Liver (tissue), 9 donors: ENCODE measurements around the gene SYNDIG1. TPM values are rescaled to one million over a fixed set of nuclear protein-coding genes. Genes with fewer than 3 reads are reported as not detected.

ENCODE experiments used
- DNase-seq: peaks from one replicate; pipeline ENCODE4 v3.0.0-alpha.2; 2017; ENCODE audit warnings: low spot score
- H3K27ac ChIP-seq, 2 donors: one replicate each; pipeline ENCODE4 v1.7.0; 2013; ENCODE audit warnings: inconsistent platforms in 2 of 2, low read length in 2 of 2, control low read depth in 1 of 2, low read depth in 1 of 2, mild to moderate bottlenecking in 1 of 2
- H3K27me3 ChIP-seq, 4 donors: one replicate each; pipeline versions ENCODE4 v1.6.1 to v1.7.0; 2013; ENCODE audit warnings: low read length in 3 of 4, inconsistent platforms in 1 of 4, mild to moderate bottlenecking in 1 of 4, moderate library complexity in 1 of 4; ENCODE audit not compliant: control insufficient read depth in 4 of 4, insufficient read depth in 4 of 4
- H3K36me3 ChIP-seq, 4 donors: one replicate each; pipeline versions ENCODE4 v1.6.1 to v1.7.0; 2013; ENCODE audit warnings: low read length in 3 of 4, mild to moderate bottlenecking in 3 of 4, low read depth in 1 of 4, moderate library complexity in 1 of 4; ENCODE audit not compliant: control insufficient read depth in 4 of 4, insufficient read depth in 3 of 4
- H3K4me1 ChIP-seq, 4 donors: one replicate each; pipeline versions ENCODE4 v1.6.1 to v1.7.0; 2013; ENCODE audit warnings: low read length in 3 of 4, mild to moderate bottlenecking in 3 of 4, moderate library complexity in 1 of 4; ENCODE audit not compliant: control insufficient read depth in 4 of 4, insufficient read depth in 4 of 4
- H3K4me3 ChIP-seq, 3 donors: one replicate each; pipeline versions ENCODE4 v1.6.1 to v1.7.0; 2013; ENCODE audit warnings: low read length in 3 of 3, control low read depth in 1 of 3, low read depth in 1 of 3, mild to moderate bottlenecking in 1 of 3
- H3K9ac ChIP-seq, 2 donors: one replicate each; pipeline ENCODE4 v1.7.0; 2013; ENCODE audit warnings: low read length in 2 of 2, mild to moderate bottlenecking in 2 of 2, moderate library complexity in 2 of 2, control low read depth in 1 of 2, low read depth in 1 of 2
- H3K9me3 ChIP-seq, 4 donors: one replicate each; pipeline versions ENCODE4 v1.6.1 to v1.7.0; 2013; ENCODE audit warnings: low read length in 3 of 4; ENCODE audit not compliant: control insufficient read depth in 4 of 4
- EGR1 ChIP-seq, 2 donors: IDR thresholded peaks; 2 replicates each; pipeline ENCODE4 v1.6.1; 2016 to 2018; ENCODE audit warnings: antibody characterized with exemption in 2 of 2, low read depth in 2 of 2
- FOXA1 ChIP-seq: IDR thresholded peaks from 2 replicates; pipeline ENCODE4 v1.6.1; 2016; ENCODE audit warnings: antibody characterized with exemption
- FOXA2 ChIP-seq: IDR thresholded peaks from 2 replicates; pipeline ENCODE4 v1.6.1; 2016; ENCODE audit warnings: antibody characterized with exemption
- GABPA ChIP-seq, 2 donors: IDR thresholded peaks in 1 of 2; conservative IDR thresholded peaks in 1 of 2; 2 replicates each; pipeline ENCODE4 v1.6.1; 2016; ENCODE audit warnings: antibody characterized with exemption in 2 of 2, mild to moderate bottlenecking in 1 of 2, moderate library complexity in 1 of 2
- HNF4A ChIP-seq, 2 donors: conservative IDR thresholded peaks; 2 replicates each; pipeline ENCODE4 v1.6.1; 2016; ENCODE audit warnings: antibody characterized with exemption in 2 of 2, mild to moderate bottlenecking in 2 of 2
- HNF4G ChIP-seq: IDR thresholded peaks from 2 replicates; pipeline ENCODE4 v1.6.1; 2016; ENCODE audit warnings: antibody characterized with exemption
- JUND ChIP-seq, 2 donors: IDR thresholded peaks; 2 replicates each; pipeline ENCODE4 v1.6.1; 2016; ENCODE audit warnings: antibody characterized with exemption in 2 of 2
- MAX ChIP-seq: IDR thresholded peaks from 2 replicates; pipeline ENCODE4 v1.6.1; 2016; ENCODE audit warnings: antibody characterized with exemption
- NR2F2 ChIP-seq: IDR thresholded peaks from 2 replicates; pipeline ENCODE4 v1.6.1; 2016; ENCODE audit warnings: antibody characterized with exemption
- RAD21 ChIP-seq, 2 donors: IDR thresholded peaks; 2 replicates each; pipeline ENCODE4 v1.6.1; 2016; ENCODE audit warnings: antibody characterized with exemption in 2 of 2, mild to moderate bottlenecking in 2 of 2
- REST ChIP-seq: IDR thresholded peaks from 2 replicates; pipeline ENCODE4 v1.6.1; 2016; ENCODE audit warnings: antibody characterized with exemption, mild to moderate bottlenecking
- RXRA ChIP-seq, 2 donors: IDR thresholded peaks; 2 replicates each; pipeline ENCODE4 v1.6.1; 2017 to 2018; ENCODE audit warnings: antibody characterized with exemption in 2 of 2, mild to moderate bottlenecking in 1 of 2
- SP1 ChIP-seq: IDR thresholded peaks from 2 replicates; pipeline ENCODE4 v1.6.1; 2018; ENCODE audit warnings: antibody characterized with exemption, mild to moderate bottlenecking
- TAF1 ChIP-seq: conservative IDR thresholded peaks from 2 replicates; pipeline ENCODE4 v1.6.1; 2016; ENCODE audit warnings: antibody characterized with exemption, mild to moderate bottlenecking
- YY1 ChIP-seq: IDR thresholded peaks from 2 replicates; pipeline ENCODE4 v1.6.1; 2016; ENCODE audit warnings: antibody characterized with exemption, mild to moderate bottlenecking
- WGBS: extraction: QIAGEN DNeasy Blood & Tissue Kit; methylation state at CpG from one replicate; pipeline ENCODE4 v1.1.7; 2013; 5-methylcytosine and 5-hydroxymethylcytosine counted together
- polyA plus RNA-seq, 2 donors: library from polyadenylated mRNA; stranded (reverse) in 1 of 2; unstranded in 1 of 2; fragments of 200-250 nt in 1 of 2; fragments of >200 nt in 1 of 2; fragmentation: Nextera tagmentation in 1 of 2; extraction: Ambion mirVana in 1 of 2; gene quantifications; one replicate each; pipeline versions ENCODE4 v1.2.1 to v1.2.3, GENCODE V29; 2013 to 2015
- total RNA-seq, 2 donors: library from RNA; depleted of rRNA; stranded (reverse); fragments of >200 nt; gene quantifications; one replicate each; pipeline ENCODE4 v1.2.3, GENCODE V29; 2014
- TF ChIP-seq, protein P1 (sequence below): IDR thresholded peaks from 2 replicates; pipeline ENCODE4 v1.6.1; 2016; ENCODE audit warnings: antibody characterized with exemption
- TF ChIP-seq, protein P2 (sequence below): fragments of 150-350 bp; IDR thresholded peaks from 2 replicates; pipeline ENCODE4 v1.5.1; 2017; ENCODE audit warnings: improper control_type of control experiment, low read depth, low read length; ENCODE audit not compliant: missing input control
- donor health status: healthy.
- donor health status: healthy.
- donor health status: healthy.
- donor health status: healthy.
- donor health status: healthy.

SYNDIG1 gene
- total and polyA plus RNA-seq, 4 donors: 0.05 to 0.08 TPM; not detected in 2

DNA sequence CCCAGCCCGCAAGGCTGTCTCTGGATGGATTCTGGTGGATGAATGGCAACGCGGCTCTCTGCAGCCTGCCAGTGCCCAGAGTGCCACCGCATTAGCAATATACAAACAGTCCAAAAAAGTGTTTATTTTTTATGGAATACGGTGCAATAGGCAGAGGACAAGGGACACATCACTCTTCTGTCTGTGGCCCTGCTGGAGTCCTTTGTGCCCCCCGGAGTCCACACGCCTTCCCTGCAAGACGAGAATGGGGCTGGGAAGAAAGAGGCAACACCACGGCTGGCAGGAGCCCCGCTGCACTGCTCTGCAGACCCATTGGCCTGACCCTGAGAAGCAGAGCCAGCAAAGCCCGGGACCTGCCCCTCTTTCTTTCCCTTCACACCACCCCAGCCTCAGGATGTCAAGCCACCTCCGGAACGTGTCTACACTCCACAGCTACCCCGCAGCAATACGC, 196.3 kb downstream of the SYNDIG1 start:
- TF ChIP-seq HNF4A (conservative IDR thresholded peaks at IDR 0.05) (no peak), FOXA1 (no peak), RXRA (IDR thresholded peaks at IDR 0.05) (no peak), FOXA2 (no peak), REST (no peak), RAD21 (IDR thresholded peaks at IDR 0.05) (no peak), MAX (no peak), TAF1 (no peak), JUND (IDR thresholded peaks at IDR 0.05) (no peak), YY1 (no peak), GABPA (IDR thresholded peaks at IDR 0.05 in 1 of 2, conservative IDR thresholded peaks at IDR 0.05 in 1 of 2) (no peak)
- TF ChIP-seq, protein P1, sequence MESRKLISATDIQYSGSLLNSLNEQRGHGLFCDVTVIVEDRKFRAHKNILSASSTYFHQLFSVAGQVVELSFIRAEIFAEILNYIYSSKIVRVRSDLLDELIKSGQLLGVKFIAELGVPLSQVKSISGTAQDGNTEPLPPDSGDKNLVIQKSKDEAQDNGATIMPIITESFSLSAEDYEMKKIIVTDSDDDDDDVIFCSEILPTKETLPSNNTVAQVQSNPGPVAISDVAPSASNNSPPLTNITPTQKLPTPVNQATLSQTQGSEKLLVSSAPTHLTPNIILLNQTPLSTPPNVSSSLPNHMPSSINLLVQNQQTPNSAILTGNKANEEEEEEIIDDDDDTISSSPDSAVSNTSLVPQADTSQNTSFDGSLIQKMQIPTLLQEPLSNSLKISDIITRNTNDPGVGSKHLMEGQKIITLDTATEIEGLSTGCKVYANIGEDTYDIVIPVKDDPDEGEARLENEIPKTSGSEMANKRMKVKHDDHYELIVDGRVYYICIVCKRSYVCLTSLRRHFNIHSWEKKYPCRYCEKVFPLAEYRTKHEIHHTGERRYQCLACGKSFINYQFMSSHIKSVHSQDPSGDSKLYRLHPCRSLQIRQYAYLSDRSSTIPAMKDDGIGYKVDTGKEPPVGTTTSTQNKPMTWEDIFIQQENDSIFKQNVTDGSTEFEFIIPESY: no peak
- WGBS: 88% methylated on average over 15 of the region's 15 CpGs
- no peaks in the 10 kb centered on the region for H3K9me3 ChIP-seq
- no peaks in the 10 kb centered on the region for H3K27me3 ChIP-seq
- no peak overlapping the region for H3K4me3 ChIP-seq
- H3K27ac ChIP-seq: no peak overlapping the region
- no peaks in the 10 kb centered on the region for H3K36me3 ChIP-seq
- no peaks in the 10 kb centered on the region for H3K4me1 ChIP-seq
- no peak overlapping the region for H3K9ac ChIP-seq
- no peak for DNase-seq

GRCh38 chr20:24667689-24668383, 198.4 kb downstream of the SYNDIG1 start:
- DNase-seq: no peak

More at GRCh38 chr20:24667689-24668383, 198.4 kb downstream of the SYNDIG1 start:
- Histone ChIP-seq H3K36me3 (no peaks in the 10 kb centered on the region), H3K9me3 (no peaks in the 10 kb centered on the region), H3K4me1 (no peaks in the 10 kb centered on the region), H3K27me3 (no peaks in the 10 kb centered on the region), H3K9ac (no peak overlapping the region), H3K4me3 (no peak overlapping the region), H3K27ac (no peak overlapping the region)
- 85% methylated on average over 7 of the region's 7 CpGs for WGBS
- TF ChIP-seq JUND (IDR thresholded peaks at IDR 0.05) (no peak), REST (no peak), SP1 (no peak), GABPA (IDR thresholded peaks at IDR 0.05 in 1 of 2, conservative IDR thresholded peaks at IDR 0.05 in 1 of 2) (no peak), YY1 (no peak), MAX (no peak), RXRA (IDR thresholded peaks at IDR 0.05) (no peak), FOXA1 (no peak), EGR1 (IDR thresholded peaks at IDR 0.05; ENCODE audit: low read depth in 2 of 2) (no peak), TAF1 (no peak), HNF4G (no peak), RAD21 (IDR thresholded peaks at IDR 0.05) (no peak), FOXA2 (no peak), NR2F2 (no peak)
- TF ChIP-seq, protein P2, sequence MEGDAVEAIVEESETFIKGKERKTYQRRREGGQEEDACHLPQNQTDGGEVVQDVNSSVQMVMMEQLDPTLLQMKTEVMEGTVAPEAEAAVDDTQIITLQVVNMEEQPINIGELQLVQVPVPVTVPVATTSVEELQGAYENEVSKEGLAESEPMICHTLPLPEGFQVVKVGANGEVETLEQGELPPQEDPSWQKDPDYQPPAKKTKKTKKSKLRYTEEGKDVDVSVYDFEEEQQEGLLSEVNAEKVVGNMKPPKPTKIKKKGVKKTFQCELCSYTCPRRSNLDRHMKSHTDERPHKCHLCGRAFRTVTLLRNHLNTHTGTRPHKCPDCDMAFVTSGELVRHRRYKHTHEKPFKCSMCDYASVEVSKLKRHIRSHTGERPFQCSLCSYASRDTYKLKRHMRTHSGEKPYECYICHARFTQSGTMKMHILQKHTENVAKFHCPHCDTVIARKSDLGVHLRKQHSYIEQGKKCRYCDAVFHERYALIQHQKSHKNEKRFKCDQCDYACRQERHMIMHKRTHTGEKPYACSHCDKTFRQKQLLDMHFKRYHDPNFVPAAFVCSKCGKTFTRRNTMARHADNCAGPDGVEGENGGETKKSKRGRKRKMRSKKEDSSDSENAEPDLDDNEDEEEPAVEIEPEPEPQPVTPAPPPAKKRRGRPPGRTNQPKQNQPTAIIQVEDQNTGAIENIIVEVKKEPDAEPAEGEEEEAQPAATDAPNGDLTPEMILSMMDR: no peak
- TF ChIP-seq, protein P1: no peak
